Activated CD4-positive, alpha-beta T cell treated with anti-CD3 and anti-CD28 coated beads, Interleukin-2, amount 50 U/mL, for 16 hours (primary cell): ENCODE data around the gene ASMT.
"Not testable (repeated sequence)": the region's sequence is repeated elsewhere in the genome, so short reads cannot be mapped to it uniquely, and the experiment has no call there.

Source experiments
- DNase-seq: peaks from one replicate; pipeline ENCODE4 v3.0.0-alpha.2; 2020

ASMT gene

DNA sequence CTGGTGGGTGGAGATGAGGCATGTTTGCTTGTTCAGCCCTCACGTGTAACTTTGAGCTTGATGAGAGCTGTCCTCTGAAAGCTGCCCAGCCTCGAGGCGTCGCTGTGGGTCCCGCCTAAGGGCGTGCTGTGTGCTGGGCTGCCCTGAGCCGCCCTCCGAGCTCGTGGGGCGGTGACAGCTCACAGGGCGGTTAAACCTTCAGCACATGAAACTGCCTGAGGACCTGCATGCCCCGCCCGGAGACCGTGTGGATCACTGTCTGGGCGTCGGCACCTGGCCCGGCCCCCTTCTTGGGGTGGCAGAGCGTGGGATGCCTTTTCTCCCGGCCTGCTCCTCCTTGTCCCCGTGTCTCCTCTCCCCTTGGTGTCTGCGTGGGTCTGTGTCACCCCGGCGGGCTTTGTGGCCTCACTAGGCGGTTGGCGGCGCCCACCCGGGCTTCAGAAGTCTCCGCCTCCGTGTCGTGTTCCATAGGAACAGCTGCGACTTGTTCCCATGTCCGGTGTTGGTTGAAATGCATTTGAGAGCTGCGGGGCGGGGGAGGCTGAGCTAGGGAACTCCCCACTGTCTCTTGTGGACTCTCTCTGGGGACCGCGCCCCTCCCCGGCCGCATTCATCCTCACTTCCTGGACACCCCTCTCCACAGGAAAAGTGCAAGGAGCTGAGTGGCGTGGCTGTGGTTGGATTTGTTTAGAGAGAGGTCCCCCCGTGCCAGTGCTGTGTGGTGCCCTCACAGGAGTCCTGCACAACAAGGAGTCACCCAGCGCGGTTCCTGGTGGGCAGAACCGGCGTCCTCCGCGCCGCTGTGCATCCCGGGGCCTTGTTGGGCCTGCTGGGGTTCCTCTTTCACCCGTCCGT is 16.6 kb upstream of the ASMT start:
- no peak for DNase-seq

DNA sequence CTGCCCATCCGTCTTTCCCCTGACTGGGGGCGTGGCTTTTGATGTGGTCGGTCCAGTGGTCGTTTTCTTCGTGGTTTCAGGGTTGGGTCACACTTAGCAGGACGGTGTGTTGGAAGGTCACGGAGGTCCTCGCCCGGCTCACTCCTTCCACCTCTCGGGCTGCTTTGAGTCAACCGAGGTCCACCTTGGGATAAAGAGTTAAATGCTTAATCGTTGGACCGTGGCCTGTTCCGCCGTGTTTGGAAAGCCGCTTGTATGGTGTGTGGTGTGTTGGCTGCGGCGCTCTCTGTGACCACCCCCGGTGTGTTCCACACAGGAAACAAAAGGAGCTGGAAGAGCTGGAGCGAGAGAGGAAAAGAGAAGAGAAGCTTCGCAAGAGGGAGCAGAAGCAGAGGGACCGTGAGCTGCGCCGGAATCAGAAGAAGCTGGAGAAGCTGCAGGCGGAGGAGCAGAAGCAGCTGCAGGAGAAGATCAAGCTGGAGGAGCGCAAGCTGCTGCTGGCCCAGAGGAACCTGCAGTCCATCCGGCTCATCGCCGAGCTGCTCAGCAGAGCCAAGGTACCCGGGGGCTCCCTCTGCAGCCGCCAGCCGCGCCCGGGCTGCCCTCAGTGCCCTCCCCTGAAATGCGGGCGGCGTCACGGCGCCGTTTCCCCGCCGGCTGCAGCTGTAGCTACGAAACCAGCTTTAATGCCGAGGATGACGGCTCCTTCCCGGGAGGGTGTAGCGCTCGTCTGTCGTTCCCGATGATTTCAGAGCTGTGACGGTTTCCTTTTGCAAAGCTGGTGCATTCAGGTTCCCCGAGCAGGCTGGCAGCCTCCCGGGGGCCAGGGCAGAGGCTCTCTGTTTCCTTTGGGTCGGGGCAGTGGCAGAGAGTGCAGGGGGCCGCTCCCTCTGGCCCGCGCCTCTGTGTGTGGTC is 15.7 kb upstream of the ASMT start:
- DNase-seq = no peak

DNA sequence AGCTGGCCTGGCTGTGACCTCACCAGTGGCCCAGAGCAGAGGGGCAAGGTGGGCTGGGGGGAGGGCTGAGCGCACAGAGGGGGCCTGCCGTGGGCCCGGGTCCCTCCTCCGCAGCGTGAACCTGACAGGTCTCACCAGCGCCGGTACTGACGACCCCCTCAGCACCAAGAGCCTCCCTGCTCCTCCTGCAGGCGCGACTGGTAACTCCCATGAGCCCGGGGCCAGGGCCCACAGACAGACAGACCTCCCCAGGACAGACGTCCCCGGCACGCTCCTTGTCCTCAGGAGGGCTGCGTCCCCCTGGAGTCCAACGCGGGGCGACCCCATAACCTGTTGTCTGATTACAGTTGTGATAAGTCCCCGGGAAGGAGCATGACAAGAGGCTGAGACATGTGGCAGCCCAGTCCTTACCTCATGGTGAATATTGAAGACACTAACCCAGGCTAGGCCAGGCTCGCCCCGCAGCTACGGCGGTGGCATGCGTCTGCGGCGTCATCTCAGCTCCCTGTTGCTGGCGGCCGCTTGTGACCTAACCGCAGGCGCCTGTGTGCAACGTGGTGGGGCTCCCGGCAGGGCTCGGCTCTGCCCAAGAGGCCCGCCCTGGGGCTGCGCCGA is 15.0 kb upstream of the ASMT start:
- no peak for DNase-seq

DNA sequence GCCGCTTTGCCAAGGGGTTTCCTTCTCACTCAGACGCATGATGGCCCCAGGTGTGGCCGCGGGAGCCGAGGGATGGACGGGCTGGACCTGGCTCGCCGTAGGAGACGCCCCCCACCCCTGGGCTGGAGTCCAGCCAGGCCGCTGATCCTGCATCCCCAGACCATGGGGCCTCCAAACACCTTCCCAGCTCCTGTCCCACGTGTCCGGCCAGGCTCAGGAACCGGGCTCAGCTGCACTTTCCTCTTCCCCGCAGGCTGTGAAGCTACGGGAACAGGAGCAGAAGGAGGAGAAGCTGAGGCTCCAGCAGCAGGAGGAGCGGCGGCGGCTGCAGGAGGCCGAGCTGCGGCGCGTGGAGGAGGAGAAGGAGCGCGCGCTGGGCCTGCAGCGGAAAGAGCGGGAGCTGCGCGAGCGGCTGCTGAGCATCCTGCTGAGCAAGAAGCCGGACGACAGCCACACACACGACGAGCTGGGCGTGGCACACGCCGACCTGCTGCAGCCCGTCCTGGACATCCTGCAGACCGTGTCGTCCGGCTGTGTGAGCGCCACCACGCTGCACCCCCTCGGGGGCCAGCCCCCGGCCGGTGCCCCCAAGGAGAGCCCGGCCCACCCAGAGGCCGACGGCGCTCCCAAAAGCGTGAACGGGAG is 14.3 kb upstream of the ASMT start:
- DNase-seq = no peak

DNA sequence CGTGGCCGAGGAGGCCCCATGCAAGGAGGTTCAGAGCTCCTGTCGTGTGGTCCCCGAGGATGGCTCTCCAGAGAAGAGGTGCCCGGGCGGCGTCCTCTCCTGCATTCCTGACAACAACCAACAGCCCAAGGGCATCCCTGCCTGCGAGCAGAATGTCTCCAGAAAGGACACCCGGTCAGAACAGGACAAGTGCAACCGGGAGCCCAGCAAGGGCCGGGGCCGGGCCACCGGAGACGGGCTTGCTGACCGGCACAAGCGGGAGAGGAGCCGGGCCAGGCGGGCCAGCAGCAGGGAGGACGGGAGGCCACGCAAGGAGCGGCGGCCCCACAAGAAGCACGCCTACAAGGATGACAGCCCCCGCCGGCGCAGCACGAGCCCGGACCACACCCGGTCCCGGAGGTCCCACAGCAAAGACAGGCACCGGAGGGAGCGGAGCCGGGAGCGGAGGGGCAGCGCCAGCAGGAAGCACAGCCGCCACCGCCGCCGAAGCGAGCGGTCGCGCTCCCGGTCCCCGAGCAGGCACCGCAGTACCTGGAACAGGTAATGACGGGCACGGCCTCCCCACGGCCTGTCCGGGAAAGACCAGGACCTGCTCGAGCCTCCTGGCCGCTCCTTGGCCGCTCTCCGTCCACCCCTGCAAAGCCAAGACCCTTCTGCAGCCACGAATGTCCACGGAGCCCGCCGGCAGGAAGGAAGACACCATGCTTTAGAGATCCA is 13.7 kb upstream of the ASMT start:
- no peak for DNase-seq

DNA sequence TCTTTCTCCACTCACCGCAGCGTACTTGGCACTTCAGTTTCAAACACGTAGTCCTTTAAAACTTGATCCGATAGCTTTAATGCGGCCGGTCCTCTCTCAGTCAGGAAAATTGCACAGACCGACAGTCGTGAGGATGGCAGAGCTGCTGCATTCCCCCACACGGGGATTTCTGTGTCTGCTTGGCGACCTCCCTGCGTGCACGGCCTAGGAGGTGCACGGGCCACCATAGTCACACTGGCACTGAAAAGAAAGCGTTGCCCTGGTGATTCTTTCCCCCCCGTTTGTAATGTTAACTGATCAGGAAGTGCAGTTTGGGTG is 13.1 kb upstream of the ASMT start:
- no peak for DNase-seq

DNA sequence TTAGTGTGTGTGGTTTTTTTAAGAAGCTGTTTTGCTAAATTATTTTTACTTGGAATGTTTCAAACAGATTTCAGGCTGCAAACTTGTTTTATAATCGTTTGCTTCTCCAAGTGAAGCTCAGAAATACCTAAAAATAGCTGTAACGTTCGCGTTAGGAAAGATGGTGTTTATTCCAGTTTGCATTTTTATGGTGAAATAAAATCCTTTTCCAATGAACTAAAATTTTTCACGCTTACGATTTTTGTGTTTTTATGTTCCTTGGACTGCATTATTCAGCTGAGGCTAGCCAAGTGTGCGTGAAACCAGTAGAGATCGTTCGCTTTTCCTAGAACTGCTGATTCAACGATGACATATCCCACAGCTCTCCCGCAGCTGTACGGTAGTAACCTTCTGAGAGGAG is 12.6 kb upstream of the ASMT start:
- DNase-seq = no peak

DNA sequence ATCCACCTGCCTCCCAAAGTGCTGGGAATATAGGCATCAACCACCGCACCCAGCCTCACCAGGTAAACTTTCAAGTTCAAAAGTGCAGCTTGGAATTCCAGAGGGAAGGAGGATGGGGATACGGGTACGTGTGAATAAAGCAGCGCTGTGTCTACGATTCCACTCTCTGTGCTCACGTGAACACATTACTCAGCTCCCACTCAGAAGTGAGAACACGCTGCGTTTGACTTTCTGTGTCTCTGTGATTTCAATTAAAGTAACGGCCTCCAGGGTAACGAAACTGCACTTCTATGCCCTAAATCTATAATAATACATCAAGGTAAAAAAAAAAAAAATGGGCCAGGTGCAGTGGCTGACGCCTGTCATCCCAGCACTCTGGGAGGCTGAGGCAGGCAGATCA is 8.4 kb upstream of the ASMT start:
- no peak for DNase-seq

DNA sequence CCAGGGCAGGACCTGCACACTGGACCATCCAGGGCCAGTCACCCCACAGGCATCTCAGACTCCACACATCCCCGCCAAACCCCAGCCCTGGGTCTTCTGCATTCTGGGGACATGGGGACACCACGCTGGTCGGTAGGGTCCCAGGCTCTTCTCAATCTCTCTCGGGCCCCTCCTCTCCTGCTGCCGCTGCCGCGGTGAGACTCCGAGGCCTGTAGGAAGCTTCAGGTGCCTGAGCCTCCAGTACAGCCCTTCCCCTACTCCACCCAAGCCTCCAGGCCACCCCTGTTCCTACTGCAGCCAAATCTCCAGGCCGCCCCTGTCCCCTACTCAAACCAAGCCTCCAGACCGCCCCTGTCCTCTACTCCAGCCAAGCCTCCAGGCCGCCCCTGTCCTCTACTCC is 5.5 kb upstream of the ASMT start:
- DNase-seq = no peak

DNA sequence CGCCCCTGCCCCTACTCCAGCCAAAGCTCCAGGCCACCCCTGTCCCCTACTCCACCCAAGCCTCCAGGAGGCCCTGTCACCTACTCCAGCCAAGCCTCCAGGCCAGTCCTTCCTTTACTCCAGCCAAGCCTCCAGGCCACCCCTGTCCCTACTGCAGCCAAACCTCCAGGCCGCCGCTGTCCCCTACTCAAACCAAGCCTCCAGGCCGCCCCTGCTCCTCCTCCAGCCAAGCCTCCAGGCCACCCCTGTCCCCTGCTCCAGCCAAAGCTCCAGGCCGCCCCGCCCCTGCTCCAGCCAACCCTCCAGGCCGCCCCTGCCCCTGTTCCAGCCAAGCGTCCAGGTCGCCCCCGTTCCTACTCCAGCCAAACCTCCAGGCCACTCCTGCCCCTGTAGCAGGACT is 5.1 kb upstream of the ASMT start:
- DNase-seq = no peak

DNA sequence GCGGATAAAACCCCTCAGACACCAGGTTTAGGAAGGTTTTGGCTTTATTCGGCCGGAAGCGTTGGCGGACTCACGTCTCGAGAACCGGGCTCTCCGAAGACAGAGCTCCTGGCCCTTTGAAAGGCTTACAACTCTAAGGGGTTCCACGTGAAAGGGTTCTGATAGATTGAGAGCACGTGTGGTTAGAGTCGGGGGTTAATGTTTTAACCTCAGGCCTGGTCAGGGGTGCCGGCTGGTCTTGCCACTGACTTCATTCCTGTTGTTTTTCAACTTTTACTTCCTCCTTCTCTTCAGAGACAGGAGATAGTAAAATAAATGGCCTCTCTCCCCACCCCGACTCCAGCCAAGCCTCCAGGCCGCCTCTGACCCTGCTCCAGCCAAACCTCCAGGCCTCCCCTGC is 4.7 kb upstream of the ASMT start:
- no peak for DNase-seq

DNA sequence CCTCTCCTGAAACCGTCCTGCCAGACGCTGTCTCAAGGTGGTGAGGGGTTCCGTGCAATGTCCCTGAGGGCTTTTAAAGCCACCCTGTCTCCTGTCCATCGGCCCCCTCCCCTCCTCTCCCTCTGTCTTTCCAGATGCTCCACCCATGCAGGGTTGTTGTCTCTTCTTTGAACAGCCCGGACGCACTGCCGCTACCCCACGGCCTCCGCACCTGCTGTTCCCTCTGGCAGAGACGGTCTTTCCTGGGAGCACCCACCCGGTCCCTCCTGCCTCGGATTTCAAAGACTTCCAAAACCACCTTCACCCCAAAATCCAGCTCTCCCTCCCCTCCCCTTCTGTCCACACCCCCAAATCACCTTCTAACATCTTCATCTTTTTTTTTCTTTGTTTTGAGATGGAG is 4.1 kb upstream of the ASMT start:
- no peak for DNase-seq

DNA sequence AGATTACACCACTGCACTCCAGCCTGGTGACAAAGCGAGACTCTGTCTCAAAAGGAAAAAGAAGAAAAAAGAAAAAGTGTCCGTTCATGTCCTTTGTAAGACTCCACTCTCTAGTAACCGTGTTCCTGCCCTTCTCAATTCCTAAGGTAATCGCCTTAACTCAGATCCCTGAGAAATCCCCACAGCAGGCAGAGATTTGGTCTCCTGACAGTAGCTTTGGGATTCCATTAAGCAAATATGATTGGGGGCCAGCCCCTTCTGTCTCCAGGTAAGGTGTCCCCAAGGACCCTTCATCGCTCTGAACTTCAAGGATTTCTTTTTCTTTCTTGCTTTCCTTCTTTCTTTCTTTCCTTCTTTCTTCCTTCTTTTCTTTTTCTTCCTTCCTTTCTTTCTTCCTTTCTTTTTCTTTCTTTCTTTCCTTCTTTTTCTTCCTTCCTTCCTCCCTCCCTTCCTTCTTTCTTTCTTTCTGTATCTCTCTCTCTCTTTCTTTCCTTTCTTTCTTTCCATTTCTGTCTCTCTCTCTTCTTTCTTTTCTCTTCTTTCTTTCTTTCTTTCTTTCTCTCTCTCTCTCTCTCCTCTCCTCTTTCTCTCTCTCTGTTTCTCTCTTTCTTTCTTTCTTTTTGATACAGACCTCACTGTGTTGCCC is 2.1 kb upstream of the ASMT start:
- no peak for DNase-seq

DNA sequence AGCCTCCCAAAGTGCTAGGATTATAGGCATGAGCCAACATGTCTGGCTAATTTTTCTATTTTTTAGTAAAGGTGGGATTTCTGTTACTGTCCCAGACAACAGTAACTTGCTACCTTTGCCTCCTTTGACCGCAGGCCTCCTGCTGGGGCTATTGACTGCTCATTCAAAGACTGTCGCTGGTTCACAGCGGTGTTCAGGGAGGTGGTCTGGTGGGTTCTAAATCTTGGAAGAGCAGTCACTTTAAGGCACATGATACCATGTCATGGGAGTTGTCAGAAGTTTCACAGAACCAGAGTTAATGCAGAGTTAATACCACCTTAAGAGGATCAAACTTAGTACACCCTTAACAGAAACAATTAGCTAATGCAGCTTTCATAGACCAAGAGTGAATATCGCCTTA is 3.8 kb downstream of the ASMT start:
- no peak for DNase-seq

DNA sequence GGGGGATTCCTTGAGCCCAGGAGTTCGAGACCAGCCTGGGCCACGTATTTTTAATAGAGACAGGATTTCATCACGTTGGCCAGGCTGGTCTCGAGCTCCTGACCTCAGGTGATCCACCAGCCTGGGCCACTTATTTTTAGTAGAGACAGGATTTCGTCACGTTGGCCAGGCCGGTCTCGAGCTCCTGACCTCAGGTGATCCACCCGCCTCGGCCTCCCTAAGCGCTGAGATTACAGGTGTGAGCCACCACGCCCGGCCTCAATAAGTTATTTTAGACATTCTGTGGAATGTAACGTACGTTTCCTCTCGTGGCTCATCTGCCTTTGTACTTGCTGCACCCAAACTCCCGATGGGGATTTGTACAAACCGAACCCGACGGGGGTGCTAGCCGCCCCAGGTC is 8.8 kb downstream of the ASMT start:
- DNase-seq = no peak

DNA sequence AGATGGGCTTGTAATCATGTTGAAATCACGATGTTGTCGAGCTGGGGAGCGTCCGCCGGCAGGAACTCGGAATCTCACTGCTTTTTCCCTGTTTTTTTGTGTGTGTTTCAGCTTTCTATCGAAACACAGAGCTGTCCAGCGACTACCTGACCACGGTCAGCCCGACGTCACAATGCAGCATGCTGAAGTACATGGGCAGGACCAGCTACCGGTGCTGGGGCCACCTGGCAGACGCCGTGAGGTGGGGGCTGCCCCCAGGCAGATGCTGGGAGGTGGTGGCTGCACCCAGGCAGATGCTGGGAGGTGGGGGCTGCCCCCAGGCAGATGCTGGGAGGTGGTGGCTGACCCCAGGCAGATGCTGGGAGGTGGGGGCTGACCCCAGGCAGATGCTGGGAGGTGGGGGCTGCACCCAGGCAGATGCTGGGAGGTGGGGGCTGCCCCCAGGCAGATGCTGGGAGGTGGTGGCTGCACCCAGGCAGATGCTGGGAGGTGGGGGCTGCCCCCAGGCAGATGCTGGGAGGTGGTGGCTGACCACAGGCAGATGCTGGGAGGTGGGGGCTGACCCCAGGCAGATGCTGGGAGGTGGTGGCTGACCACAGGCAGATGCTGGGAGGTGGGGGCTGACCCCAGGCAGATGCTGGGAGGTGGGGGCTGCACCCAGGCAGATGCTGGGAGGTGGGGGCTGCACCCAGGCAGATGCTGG is 9.4 kb downstream of the ASMT start:
- not testable (repeated sequence) for DNase-seq

DNA sequence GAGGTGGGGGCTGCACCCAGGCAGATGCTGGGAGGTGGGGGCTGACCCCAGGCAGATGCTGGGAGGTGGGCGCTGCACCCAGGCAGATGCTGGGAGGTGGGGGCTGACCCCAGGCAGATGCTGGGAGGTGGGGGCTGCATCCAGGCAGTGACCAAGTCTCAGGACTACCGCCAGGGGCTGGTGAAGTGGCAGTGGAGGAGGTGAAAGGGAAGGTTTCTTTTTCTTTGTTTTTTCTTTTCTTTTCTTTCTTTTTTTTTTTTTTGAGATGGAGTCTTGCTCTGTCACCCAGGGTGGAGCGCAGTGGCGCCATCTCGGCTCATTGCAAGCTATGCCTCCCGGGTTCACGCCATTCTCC is 10.0 kb downstream of the ASMT start:
- not testable (repeated sequence) for DNase-seq

DNA sequence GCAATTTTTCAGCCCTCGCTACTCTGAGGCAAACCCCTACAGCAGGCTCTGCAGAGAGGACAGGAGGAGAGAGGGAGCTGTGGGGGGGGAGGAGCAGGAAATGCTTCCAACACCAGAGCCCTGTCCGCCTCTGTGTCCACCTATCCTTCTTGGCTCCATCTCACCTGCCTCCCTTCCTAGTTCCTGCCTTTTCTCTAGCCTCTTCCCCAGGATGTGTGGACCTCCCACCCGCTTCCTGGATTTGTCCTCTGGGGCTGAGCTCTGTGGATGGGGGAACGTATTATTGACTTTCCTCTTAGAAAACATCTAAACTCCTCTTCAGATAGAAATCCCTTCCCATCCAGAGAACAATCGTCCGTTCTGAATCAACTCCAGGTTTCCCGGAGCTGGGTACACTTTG is 14.4 kb downstream of the ASMT start:
- DNase-seq = no peak

DNA sequence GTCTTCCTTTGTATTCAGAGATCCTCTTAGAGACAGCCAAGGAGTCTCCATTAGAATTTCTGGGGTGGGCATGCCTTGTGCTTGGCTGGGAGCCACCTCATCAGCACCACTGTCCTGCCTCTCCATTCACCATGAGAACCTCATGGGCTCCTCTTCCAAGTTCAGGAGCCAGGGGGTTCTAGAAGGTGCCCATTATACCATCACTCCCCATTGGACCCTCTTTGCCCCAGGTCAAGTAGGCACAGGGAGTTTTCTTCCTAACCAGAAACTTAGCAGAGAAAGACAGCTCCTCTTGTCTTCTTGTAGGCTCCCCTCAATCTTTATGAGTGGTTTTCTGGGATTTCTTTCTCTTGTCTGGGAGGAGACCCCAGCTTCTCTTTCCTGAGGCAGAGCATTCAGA is 31.1 kb downstream of the ASMT start:
- no peak for DNase-seq

DNA sequence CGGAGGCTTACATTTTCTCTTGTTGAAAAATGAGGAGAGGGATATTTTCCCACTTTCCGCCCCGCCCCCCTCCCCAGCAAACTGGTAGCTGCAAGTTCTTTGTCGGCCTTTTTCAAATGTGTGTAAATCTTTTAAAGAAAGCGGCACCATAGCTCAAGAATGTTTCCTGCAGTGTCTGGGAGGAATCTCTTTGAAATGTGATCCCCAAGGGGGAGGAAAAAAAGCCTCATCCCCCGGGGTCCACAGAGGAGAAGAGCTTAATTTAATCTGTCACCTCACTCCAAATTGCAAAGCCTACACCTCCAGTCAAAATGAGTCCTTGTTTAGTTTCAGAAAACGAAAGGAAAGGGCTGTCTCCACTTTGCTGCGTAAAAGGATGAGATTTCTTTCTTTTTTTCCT is 34.8 kb downstream of the ASMT start:
- no peak for DNase-seq

DNA sequence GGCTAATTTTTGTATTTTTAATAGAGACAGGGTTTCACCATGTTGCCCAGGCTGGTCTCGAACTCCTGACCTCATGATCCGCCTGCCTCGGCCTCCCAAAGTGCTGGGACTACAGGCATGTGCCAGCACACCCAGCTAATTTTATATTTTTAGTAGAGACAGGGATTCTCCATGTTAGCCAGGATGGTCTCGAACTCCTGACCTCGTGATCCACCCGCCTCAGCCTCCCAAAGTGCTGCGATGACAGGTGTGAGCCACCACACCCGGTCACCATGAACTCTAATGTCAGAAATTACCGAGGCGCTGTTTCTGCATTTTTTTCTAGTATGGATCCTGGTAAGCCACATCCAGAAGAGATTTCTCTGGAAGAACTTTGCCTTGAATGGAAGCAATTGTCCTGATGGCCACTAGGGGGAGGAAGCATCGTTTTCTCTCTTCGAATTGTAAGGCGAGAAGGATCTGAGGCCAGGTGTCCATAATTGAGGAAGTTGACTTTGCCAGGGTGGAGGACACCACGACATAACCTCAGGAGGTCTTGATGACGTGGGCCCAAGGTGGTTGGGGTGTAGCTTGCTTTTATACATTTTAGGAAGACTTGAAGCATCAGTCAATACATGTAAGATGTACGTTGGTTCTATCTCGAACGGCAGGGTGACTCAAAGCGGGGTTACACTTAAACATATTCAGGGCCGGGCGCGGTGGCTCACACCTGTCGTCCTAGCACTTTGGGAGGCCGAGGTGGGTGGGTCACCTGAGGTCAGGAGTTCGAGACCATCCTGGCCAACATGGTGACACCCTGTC is 37.4 kb downstream of the ASMT start:
- DNase-seq = peak; percentile 49
